ENCODE measurements around the gene NTSR2. TPM values are rescaled to one million over a fixed set of nuclear protein-coding genes. Genes with fewer than 3 reads are reported as not detected.

Gene NTSR2
- total RNA-seq, 2 experiments from 2014 or later: not detected

DNA sequence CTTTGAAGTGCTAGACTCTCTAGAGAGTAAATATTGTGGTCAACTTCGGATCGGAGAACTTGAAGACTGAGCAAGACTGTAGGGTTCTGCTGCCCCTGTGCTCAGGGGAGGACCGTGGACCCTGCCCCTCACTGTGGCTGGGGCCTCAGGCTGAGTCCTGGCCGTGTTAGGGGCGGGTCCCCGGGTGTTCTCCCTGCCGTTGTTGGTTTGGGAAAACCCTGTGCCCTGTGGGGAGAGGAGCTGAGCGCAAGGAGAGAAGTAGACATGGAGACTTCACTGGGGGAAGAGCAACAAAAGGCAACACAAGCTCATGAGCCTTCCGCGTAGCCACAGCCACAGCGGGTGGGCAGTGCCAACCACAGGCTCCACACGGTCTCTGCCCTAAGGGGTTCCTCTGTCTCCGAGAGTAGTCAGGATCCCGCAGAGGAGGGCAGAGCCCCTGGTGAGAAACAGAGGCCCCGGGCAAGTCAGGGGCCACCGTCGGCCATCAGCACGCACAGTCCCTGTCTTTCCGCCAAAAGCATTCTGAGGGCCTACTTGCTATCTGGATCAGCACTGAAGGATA, 53.1 kb downstream of the NTSR2 start:
- no peaks in the 10 kb centered on the region for H3K9me3 Mint-ChIP-seq (ENCODE audit: low read depth)
- H3K4me1 Mint-ChIP-seq: no peaks in the 10 kb centered on the region
- H3K27ac Mint-ChIP-seq: no peak overlapping the region
- DNase-seq (no peak), ATAC-seq (no peak)
- CTCF ChIA-PET: no interaction called here
- H3K27me3 Mint-ChIP-seq: no peaks in the 10 kb centered on the region
- no peaks in the 10 kb centered on the region for H3K36me3 Mint-ChIP-seq
- no peak overlapping the region for H3K4me3 Mint-ChIP-seq

DNA sequence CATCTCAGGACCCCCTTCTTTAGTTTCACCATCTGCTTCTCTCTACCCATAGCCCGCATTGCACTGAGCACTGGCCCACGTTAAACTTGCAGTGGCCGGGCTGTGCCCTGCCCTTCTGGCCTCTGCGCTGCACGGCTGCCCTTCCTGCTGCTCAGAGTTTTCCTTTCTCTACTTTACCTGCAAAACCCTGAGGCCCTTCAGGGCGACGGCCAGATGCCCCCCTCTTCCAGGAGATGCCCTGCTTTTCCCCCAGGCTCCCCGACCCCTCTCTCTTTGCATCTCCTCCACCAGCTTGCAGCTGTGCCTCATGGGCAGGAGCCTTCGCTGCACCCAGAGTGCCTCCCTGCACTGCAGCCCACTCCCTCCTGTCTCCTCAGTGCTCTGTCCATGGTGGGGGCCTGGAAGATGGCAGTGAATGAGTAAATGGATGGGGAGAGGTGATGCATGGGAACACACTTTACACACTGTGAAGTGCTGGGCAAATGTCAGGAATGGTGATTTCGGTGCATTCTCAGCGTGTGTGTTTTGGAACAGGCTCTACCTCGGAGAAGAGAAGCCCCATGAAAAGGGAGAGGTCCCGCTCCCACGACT, 53.8 kb downstream of the NTSR2 start:
- Mint-ChIP-seq H3K36me3 (no peaks in the 10 kb centered on the region), H3K9me3 (ENCODE audit: low read depth) (no peaks in the 10 kb centered on the region), H3K27me3 (no peaks in the 10 kb centered on the region), H3K4me1 (no peaks in the 10 kb centered on the region), H3K4me3 (no peak overlapping the region), H3K27ac (no peak overlapping the region)
- DNase-seq (no peak), ATAC-seq (no peak)
- CTCF ChIA-PET: no interaction called here

DNA sequence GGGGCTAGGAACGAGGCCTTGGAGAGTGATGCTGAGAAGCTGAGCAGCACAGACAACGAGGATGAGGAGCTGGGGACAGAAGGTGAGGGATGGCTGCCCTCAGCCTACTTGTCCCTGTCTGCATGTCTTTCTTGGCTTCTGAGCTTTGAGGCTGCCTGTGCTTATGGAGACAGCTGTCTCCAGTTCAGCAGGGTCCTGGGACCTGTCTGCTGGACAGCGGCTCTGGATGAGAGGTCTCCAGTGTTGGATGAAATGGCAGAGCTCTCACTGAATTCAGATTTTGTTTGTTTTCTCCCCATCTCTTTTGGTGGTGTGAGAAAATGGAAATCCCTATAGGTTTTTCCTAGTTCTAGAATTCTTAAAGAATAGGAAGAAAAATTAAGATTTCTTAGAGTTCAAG, 54.8 kb downstream of the NTSR2 start:
- CTCF ChIA-PET: no interaction called here
- ATAC-seq: no peak
- H3K36me3 Mint-ChIP-seq: no peaks in the 10 kb centered on the region
- H3K9me3 Mint-ChIP-seq (ENCODE audit: low read depth): no peaks in the 10 kb centered on the region
- no peak overlapping the region for H3K27ac Mint-ChIP-seq
- DNase-seq: no peak
- H3K4me1 Mint-ChIP-seq: no peaks in the 10 kb centered on the region
- no peaks in the 10 kb centered on the region for H3K27me3 Mint-ChIP-seq
- H3K4me3 Mint-ChIP-seq: no peak overlapping the region

DNA sequence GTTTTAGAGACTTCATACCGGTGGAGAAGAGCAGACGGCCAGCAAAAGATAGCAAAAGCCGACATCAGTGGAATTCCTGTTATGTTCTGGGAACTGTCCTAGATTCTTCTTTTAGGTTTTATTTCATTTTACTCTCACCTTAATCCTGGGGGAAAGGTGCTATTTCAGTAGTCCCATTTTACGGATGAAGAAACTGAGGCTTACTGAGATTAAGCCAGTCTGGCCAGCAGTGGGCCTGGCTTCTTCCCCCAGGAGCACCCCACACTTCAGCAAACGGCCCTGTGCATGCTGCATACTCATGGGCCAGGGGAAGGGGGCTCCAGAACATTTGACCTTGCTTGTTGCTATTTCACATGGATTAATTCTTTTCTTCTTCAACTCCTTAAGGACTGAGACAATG, 56.7 kb downstream of the NTSR2 start:
- Mint-ChIP-seq H3K9me3 (ENCODE audit: low read depth) (no peaks in the 10 kb centered on the region), H3K4me3 (no peak overlapping the region), H3K27me3 (peaks cover 7% of the 10 kb centered on the region), H3K27ac (no peak overlapping the region), H3K36me3 (no peaks in the 10 kb centered on the region), H3K4me1 (no peaks in the 10 kb centered on the region)
- DNase-seq (no peak), ATAC-seq (no peak)
- CTCF ChIA-PET: no interaction called here

DNA sequence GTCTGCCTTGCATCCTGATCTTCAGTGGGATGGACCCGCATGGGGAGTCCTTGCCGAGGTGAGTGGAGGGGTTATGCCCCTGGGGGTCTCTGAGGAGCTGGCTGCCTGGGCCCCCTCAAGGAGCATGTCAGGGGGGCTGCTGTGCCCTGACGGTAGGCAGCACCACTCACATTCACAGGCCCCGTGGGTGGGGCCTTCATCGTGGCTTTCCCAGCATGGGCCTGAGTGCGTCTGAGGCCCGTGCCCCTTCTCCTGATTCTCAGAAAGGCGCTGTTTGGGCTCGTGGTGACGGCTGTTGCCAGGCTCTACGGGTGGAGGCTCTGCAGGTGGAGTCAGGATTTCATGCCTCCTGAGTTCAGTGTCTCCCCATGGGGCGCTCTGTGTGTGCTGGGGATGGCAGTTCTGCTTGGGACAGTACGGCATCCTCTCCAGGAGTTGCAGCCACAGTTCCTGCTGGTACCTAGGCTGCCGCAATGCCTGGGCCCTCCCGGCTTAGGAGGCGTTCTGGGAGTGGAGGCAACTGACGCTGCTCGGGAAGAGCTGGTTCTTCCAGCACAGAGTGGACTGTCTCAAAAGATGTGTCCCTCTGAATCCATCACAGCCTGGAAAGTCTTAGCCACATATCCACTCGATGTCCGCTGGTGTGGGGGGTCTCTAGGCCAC, 57.3 kb downstream of the NTSR2 start:
- no peaks in the 10 kb centered on the region for H3K4me1 Mint-ChIP-seq
- H3K27ac Mint-ChIP-seq: no peak overlapping the region
- no peaks in the 10 kb centered on the region for H3K36me3 Mint-ChIP-seq
- H3K27me3 Mint-ChIP-seq: peaks cover 8% of the 10 kb centered on the region
- H3K9me3 Mint-ChIP-seq (ENCODE audit: low read depth): no peaks in the 10 kb centered on the region
- CTCF ChIA-PET: no interaction called here
- no peak for DNase-seq
- ATAC-seq: no peak
- no peak overlapping the region for H3K4me3 Mint-ChIP-seq

DNA sequence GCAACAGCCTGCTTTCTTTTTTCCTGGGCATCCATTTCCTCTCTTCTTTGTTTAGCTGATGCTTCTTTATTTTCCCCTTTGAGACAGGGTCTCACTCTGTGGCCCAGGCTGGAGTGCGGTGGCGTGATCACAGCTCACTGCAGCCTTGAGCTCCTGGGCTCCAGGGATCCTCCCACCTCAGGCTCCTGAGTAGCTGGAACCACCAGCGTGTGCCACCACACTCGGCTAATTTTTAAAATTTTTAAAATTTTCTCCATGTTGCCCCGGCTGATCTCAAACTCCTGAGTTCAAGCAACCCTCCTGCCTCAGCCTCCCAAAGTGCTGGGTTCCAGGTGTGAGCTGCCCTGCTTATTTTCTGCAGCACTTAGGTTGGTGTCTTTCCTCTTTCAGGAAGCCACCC, 58.7 kb downstream of the NTSR2 start:
- H3K9me3 Mint-ChIP-seq (ENCODE audit: low read depth): no peaks in the 10 kb centered on the region
- CTCF ChIA-PET: no interaction called here

DNA sequence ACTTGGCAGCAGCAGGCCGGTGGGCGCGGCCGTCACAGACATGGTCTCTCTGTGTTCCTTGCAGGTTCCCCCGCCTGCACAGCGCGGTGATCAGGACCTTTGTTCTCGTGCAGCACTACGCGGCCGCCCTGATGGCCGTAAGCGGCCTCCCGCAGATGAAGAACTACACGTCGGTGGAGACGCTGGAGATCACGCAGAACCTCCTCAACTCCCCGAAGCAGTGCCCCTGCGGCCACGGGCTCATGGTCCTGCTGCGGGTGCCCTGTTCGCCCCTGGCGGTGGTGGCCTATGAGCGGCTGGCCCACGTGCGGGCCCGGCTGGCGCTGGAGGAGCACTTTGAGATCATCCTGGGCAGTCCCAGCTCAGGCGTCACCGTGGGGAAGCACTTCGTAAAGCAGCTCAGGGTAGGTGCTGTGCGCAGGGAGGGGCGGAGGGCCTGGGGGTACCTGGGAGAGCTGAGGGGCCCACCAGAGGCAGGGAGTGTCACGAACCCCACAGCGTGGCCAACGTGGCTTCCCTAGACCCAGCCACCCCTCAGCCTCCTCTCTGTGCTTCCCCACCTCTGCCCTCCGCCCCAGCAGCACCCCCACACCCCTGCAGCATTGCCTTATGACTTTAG, 59.3 kb downstream of the NTSR2 start:
- Mint-ChIP-seq H3K27me3 (peaks cover 8% of the 10 kb centered on the region), H3K9me3 (ENCODE audit: low read depth) (no peaks in the 10 kb centered on the region), H3K27ac (no peak overlapping the region), H3K4me3 (no peak overlapping the region), H3K36me3 (no peaks in the 10 kb centered on the region), H3K4me1 (no peaks in the 10 kb centered on the region)
- no peak for ATAC-seq
- no peak for DNase-seq
- CTCF ChIA-PET: no interaction called here

More for the DNA sequence above, 58.7 kb downstream of the NTSR2 start:
- no peak overlapping the region for H3K4me3 Mint-ChIP-seq
- H3K27ac Mint-ChIP-seq: no peak overlapping the region
- no peaks in the 10 kb centered on the region for H3K36me3 Mint-ChIP-seq
- peaks cover 8% of the 10 kb centered on the region for H3K27me3 Mint-ChIP-seq
- ATAC-seq (no peak), DNase-seq (no peak)
- no peaks in the 10 kb centered on the region for H3K4me1 Mint-ChIP-seq

Other genes with a start within 250 kb of the NTSR2 start
- 10 to 100 TPM in 1 of 2 experiments, 1 to 10 TPM in 1; 7.5 to 11.8 TPM for gene E2F6, start 204.0 kb downstream of the NTSR2 start, total RNA-seq
- gene GREB1, start 136.2 kb downstream of the NTSR2 start, total RNA-seq: 1 to 10 TPM in 1 of 2 experiments, under 1 TPM in 1; 0.91 to 1.4 TPM
- 10 to 100 TPM; 57.1 to 76.4 TPM for gene LPIN1, start 76.4 kb upstream of the NTSR2 start, total RNA-seq